Peyer's patch (tissue), 4 donors: ENCODE data around the gene SLC35E1. TPM values are rescaled to one million over a fixed set of nuclear protein-coding genes. Genes with fewer than 3 reads are reported as not detected.

Source experiments
- DNase-seq, 3 donors: peaks; one replicate each; pipeline ENCODE4 v3.0.0-alpha.2; 2017 to 2019
- H3K27ac ChIP-seq, 4 donors: fragments of 200-600 bp; sonication (generic); one replicate each; pipeline ENCODE4 v1.5.1; 2016 to 2019
- H3K27me3 ChIP-seq, 2 donors: fragments of 200-600 bp; sonication (generic); one replicate each; pipeline ENCODE4 v1.5.1; 2019
- H3K36me3 ChIP-seq, 3 donors: fragments of 200-600 bp; sonication (generic); one replicate each; pipeline ENCODE4 v1.5.1; 2016 to 2019
- H3K4me1 ChIP-seq, 4 donors: fragments of 200-600 bp; sonication (generic); one replicate each; pipeline ENCODE4 v1.5.1; 2016 to 2019
- H3K4me3 ChIP-seq, 4 donors: fragments of 200-600 bp; sonication (generic); 1 replicate in 3 of 4; 2 replicates in 1 of 4; pipeline ENCODE4 v1.5.1; 2016 to 2019; ENCODE audit warnings: mild to moderate bottlenecking in 1 of 4
- H3K9me3 ChIP-seq, 4 donors: fragments of 200-600 bp; sonication (generic); one replicate each; pipeline ENCODE4 v1.5.1; 2016 to 2019; ENCODE audit warnings: mild to moderate bottlenecking in 1 of 4
- POLR2A ChIP-seq, 2 donors: fragments of 450-650 bp; IDR thresholded peaks; one replicate each; pipeline ENCODE4 v1.5.1; 2017; ENCODE audit warnings: antibody characterized with exemption in 2 of 2, mild to moderate bottlenecking in 2 of 2, moderate library complexity in 2 of 2
- total RNA-seq, 4 donors: library from RNA; depleted of rRNA; stranded (reverse); fragments of >200 nt; gene quantifications; one replicate each; pipeline ENCODE4 v1.1.0, GENCODE V29; 2016
- TF ChIP-seq, protein P1 (sequence below), 6 experiments: fragments of 450-650 bp in 4 of 6; fragments of 200-600 bp in 2 of 6; sonication (generic) in 1 of 6; IDR thresholded peaks; one replicate each; pipeline ENCODE4 v1.5.1; 2017 to 2019; ENCODE audit warnings: antibody characterized with exemption in 6 of 6, mild to moderate bottlenecking in 3 of 6, moderate library complexity in 1 of 6

The SLC35E1 gene
- total RNA-seq, 4 donors from 2014 or later: 23.9 to 62.0 (median 41.9) TPM

DNA sequence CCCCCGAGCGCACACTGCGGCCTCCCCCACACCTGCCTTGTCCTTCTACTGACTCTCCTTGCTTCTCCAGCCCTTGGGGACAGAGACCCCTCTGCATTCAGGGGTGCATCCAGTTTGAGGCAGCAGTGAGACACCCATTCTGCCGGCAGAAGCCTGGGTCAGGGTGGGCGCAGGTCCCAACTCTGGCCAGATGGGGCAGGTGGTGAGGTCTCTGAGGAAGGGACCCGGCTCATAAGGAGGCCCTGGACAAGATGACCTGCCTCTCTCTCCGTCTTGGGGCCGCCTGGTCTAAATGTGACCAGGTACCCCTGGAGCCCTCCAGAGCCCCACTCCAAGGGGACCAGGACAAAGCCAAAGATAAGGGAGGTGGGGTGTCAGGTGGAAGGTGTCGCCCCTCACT, 36.1 kb downstream of the SLC35E1 start:
- Histone ChIP-seq H3K36me3 (peaks cover 0 to 85% (median 0%) of the 10 kb centered on the region in 3 donors), H3K27ac (no peak overlapping the region), H3K4me3 (no peak overlapping the region), H3K9me3 (no peaks in the 10 kb centered on the region), H3K4me1 (peaks cover 0 to 7% (median 2%) of the 10 kb centered on the region in 4 donors), H3K27me3 (no peaks in the 10 kb centered on the region)
- DNase-seq: no peak
- TF ChIP-seq, protein P1, sequence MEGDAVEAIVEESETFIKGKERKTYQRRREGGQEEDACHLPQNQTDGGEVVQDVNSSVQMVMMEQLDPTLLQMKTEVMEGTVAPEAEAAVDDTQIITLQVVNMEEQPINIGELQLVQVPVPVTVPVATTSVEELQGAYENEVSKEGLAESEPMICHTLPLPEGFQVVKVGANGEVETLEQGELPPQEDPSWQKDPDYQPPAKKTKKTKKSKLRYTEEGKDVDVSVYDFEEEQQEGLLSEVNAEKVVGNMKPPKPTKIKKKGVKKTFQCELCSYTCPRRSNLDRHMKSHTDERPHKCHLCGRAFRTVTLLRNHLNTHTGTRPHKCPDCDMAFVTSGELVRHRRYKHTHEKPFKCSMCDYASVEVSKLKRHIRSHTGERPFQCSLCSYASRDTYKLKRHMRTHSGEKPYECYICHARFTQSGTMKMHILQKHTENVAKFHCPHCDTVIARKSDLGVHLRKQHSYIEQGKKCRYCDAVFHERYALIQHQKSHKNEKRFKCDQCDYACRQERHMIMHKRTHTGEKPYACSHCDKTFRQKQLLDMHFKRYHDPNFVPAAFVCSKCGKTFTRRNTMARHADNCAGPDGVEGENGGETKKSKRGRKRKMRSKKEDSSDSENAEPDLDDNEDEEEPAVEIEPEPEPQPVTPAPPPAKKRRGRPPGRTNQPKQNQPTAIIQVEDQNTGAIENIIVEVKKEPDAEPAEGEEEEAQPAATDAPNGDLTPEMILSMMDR (IDR thresholded peaks at IDR 0.05): no peak
- TF ChIP-seq POLR2A (IDR thresholded peaks at IDR 0.05): no peak

DNA sequence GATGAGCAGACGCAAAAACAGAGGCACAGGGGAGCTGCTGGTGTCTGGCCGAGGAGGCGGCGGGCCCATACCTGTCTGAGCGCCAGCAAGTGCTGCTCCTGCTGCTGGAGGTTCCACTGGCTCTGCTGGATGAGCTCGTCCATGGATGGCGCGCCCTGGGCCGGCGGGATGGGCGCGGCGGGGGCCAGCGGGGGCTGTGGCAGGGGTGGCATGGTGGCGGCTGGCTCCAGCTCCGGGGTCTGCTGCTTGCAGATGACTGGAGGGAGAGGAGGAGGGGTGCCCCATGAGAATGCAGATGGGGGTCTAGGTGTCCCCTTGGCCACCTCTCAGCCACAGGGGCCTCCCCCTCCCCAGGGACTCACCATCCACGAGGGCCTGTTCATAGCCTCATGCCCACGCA, 36.8 kb downstream of the SLC35E1 start:
- no peak overlapping the region for H3K4me3 ChIP-seq
- H3K4me1 ChIP-seq: no peaks in the 10 kb centered on the region
- TF ChIP-seq, protein P1 (IDR thresholded peaks at IDR 0.05): no peak
- no peak for TF ChIP-seq POLR2A (IDR thresholded peaks at IDR 0.05)
- H3K9me3 ChIP-seq: no peaks in the 10 kb centered on the region
- no peak for DNase-seq
- H3K27me3 ChIP-seq: no peaks in the 10 kb centered on the region
- H3K36me3 ChIP-seq: peaks cover 0 to 92% (median 0%) of the 10 kb centered on the region in 3 donors
- no peak overlapping the region for H3K27ac ChIP-seq

DNA sequence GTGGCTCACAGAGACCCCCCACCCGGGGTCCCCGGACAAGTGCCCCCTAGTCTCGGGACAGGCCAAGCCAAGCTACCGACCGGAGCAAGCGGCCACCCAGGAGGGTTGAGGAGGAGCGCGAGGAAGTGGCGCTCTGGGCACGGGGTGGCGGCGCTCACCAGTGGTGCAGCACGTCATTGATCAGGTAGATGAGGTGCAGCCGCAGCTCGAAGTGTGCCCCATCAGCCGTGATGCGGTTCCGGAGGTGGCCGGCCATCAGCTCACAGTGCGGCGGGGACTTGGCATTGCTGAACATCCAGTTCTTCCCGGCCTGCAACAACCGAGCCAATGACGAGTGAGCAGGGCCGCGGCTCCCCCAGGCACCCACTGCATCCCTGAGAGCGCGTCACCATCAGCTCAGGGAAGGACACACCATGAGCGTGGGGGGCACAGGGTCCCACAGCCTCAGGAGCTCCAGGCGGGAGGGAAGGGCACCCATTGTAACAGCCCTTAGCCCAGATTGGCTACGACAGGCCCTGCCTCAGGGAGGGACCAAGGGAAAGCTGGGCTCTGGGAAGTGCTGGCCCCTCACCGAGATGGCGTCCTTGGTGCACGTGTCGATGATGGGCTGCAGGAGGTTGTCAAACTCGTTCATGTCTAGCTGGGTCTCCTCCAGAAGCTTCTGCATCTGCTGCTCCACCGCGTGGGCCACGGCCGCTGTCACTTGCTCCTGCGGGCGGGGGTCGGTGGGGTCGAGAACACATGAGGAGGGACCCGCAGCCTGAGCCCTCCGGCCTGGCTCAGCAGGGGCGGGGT, 39.6 kb downstream of the SLC35E1 start:
- TF ChIP-seq, protein P1 (IDR thresholded peaks at IDR 0.05): no peak
- no peak for TF ChIP-seq POLR2A (IDR thresholded peaks at IDR 0.05)
- Histone ChIP-seq H3K4me1 (no peaks in the 10 kb centered on the region), H3K9me3 (no peaks in the 10 kb centered on the region), H3K36me3 (peaks cover 0 to 100% (median 0%) of the 10 kb centered on the region in 3 donors), H3K27me3 (no peaks in the 10 kb centered on the region), H3K27ac (no peak overlapping the region), H3K4me3 (no peak overlapping the region)
- no peak for DNase-seq

DNA sequence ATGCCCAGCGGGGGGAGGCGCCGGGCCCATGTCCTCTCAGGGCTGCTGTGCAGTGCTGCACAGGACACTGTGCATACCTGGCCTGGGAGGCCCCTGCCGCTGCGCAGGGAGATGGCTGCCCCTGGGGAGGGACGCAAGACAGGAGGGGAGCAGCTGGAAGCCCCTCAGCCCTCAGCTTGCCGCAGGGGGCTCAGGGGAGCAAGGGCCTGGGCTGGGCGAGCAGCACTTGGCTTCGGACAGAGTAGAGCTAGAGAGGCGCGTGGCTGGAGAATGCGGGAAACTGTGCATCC, 40.9 kb downstream of the SLC35E1 start:
- Histone ChIP-seq H3K4me1 (no peaks in the 10 kb centered on the region), H3K27ac (no peak overlapping the region), H3K9me3 (no peaks in the 10 kb centered on the region), H3K36me3 (peaks cover 0 to 100% (median 0%) of the 10 kb centered on the region in 3 donors), H3K4me3 (no peak overlapping the region), H3K27me3 (no peaks in the 10 kb centered on the region)
- TF ChIP-seq, protein P1 (IDR thresholded peaks at IDR 0.05): no peak
- no peak for TF ChIP-seq POLR2A (IDR thresholded peaks at IDR 0.05)
- no peak for DNase-seq

DNA sequence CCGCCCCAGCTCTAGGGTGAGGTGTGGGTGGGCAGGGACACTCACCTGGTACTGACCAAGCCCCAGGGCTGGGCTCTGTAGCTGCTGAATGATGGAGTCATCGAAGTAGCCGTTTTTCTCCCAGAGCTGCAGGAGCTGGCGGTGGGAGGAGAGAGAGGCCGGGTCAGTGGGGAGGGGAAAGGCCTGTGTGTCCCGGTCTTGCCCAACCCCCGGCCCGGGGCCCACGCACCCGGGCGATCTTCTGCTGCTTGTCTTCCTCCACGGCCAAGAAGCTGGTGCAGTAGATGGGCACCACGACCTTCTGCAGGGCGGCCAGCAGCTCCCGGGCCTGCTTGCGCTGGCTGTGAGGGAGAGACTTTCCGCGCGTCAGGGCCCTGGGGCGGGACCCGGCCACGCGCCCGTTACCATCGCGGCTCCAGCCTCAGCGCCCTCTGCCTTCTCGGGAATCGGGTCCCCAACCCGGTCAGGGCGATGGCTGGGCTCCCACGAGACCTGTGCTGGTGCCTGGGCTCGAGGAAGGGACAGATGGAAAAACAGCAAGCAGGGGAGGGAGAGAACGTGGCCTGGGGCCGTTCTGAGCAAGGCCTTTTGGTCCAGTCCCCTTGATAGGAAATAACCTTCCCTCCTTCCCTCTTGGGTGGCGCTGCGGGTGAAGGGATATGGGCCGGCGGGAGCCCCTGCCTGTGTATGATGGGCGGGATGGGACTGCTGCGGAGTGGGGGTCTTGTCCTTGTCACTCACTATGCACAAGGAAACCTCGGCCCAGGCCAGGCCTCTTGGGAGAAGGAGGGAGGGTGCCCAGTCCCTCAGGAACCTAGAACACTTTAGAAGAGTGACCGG, 41.5 kb downstream of the SLC35E1 start:
- H3K36me3 ChIP-seq: peaks cover 0 to 100% (median 0%) of the 10 kb centered on the region in 3 donors
- no peaks in the 10 kb centered on the region for H3K4me1 ChIP-seq
- H3K4me3 ChIP-seq: no peak overlapping the region
- no peaks in the 10 kb centered on the region for H3K27me3 ChIP-seq
- no peak overlapping the region for H3K27ac ChIP-seq
- no peaks in the 10 kb centered on the region for H3K9me3 ChIP-seq
- no peak for DNase-seq
- TF ChIP-seq, protein P1 (IDR thresholded peaks at IDR 0.05): no peak
- no peak for TF ChIP-seq POLR2A (IDR thresholded peaks at IDR 0.05)
